Right lobe of liver (tissue), 6 donors: ENCODE data around the gene KRTAP5-1. TPM values are rescaled to one million over a fixed set of nuclear protein-coding genes. Genes with fewer than 3 reads are reported as not detected.

ENCODE experiments used
- ATAC-seq, 4 donors: fragments of 200-7000 bp; cut with Tn5 transposase; one replicate each; pipeline ENCODE4 v1.9.1; 2020; ENCODE audit warnings: mild to moderate bottlenecking in 4 of 4, moderate library complexity in 4 of 4
- DNase-seq, 3 donors: peaks; one replicate each; pipeline ENCODE4 v3.0.0-alpha.2; 2020
- H3K27ac ChIP-seq, 3 donors: fragments of 200-600 bp; one replicate each; pipeline ENCODE4 v1.8.0; 2022
- H3K27me3 ChIP-seq, 2 donors: fragments of 200-600 bp; one replicate each; pipeline ENCODE4 v1.8.0; 2022
- H3K36me3 ChIP-seq, 4 donors: fragments of 200-600 bp; sonication (generic) in 1 of 4; one replicate each; pipeline versions ENCODE4 v1.5.1 to v1.8.0; 2017 to 2022; ENCODE audit warnings: control low read depth in 1 of 4
- H3K4me1 ChIP-seq, 4 donors: fragments of 200-600 bp; sonication (generic) in 1 of 4; one replicate each; pipeline versions ENCODE4 v1.5.1 to v1.8.0; 2017 to 2022; ENCODE audit warnings: control low read depth in 1 of 4
- H3K4me3 ChIP-seq, 3 donors: fragments of 200-600 bp; one replicate each; pipeline ENCODE4 v1.8.0; 2022
- H3K9me3 ChIP-seq, 4 donors: fragments of 200-600 bp; sonication (generic) in 1 of 4; one replicate each; pipeline versions ENCODE4 v1.5.1 to v1.8.0; 2017 to 2022; ENCODE audit warnings: control low read depth in 1 of 4
- CTCF ChIP-seq, 4 donors: fragments of 200-600 bp in 3 of 4; fragments of 450-650 bp in 1 of 4; IDR thresholded peaks; one replicate each; pipeline versions ENCODE4 v1.5.1 to v1.8.0; 2016 to 2022; ENCODE audit warnings: antibody characterized with exemption in 4 of 4, mild to moderate bottlenecking in 2 of 4
- POLR2A ChIP-seq: fragments of 450-650 bp; IDR thresholded peaks from one replicate; pipeline ENCODE4 v1.6.1; 2017; ENCODE audit warnings: antibody characterized with exemption, mild to moderate bottlenecking
- WGBS: methylation state at CpG from one replicate; pipeline ENCODE4 v1.1.6; 2018; ENCODE audit warnings: low coverage, low lambda C conversion rate; ENCODE audit not compliant: insufficient coverage; ENCODE audit errors: missing lambda C conversion rate; 5-methylcytosine and 5-hydroxymethylcytosine counted together
- intact Hi-C, 2 donors: fragments of 100-400 bp; cut with DNase I; formaldehyde crosslinking; loops; one replicate each; pipeline versions ENCODE4 v1.11.2 to v1.14.1; 2022
- total RNA-seq, 6 experiments: library from RNA; depleted of rRNA in 2 of 6; stranded (reverse); fragments of >200 nt in 2 of 6; fragmentation: NEBNext Ultra II Directional in 3 of 6; extraction: Animal tissue kit (Norgen Biotek cat#: 25700) in 3 of 6; gene quantifications; one replicate each; pipeline versions ENCODE4 v1.1.0 to v1.2.4, GENCODE V29; 2016 to 2023
- donor health status: DM: no; HTN: yes; CAD: no.
- donor health status: DM: no; HTN: no; CAD: no.
- donor health status: DM: no; HTN: no; CAD: no.
- donor health status: DM: no; HTN: yes; CAD: no.
- donor health status: DM: no; HTN: yes; CAD: no.

KRTAP5-1 gene
- total RNA-seq, 6 experiments from 2014 or later = not detected

DNA sequence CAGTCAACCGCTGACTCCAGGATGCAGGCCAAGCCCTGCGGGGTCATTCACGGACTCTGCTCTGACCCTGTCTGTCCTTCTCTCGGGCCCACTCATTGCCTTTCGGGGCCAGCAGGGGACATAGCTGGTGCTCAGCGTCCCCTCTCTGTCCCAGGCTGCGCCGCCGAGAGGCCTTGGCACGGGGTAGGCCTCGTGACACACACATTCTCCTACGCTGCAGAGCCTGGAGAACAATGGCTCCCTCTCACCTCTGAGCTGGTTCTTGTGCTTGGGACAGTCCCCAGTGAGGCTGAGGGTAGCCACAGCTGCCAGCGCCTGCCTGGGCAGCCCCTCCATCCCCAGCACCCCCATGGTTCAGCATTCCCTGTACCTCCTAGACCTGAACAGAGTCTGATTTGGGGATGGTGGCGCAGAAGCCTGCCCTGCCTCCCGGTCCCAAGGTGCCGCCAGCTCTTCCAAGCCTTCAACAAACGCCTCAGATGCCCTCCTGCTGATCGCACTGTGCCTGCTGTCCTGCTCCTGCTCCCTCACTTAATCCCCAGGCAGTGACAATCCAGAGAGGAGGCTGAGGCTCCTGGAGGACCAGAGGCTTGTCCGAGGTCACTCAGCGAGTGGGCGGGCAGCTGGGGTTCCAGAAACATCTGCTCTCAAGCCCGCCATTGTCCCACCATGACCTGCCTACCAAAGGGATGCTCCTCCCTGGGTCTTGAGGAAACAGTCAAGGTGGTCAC, 43.4 kb downstream of the KRTAP5-1 start:
- Histone ChIP-seq H3K9me3 (no peaks in the 10 kb centered on the region), H3K4me1 (peaks cover 0 to 8% (median 0%) of the 10 kb centered on the region in 4 donors), H3K36me3 (no peaks in the 10 kb centered on the region), H3K4me3 (no peak overlapping the region), H3K27me3 (no peaks in the 10 kb centered on the region), H3K27ac (no peak overlapping the region)
- intact Hi-C loops = loop anchor here in 1 of 2 donors (10.0 kb wide), 1 partner anchor 93 kb away; no protein-coding TSS in a partner anchor
- WGBS = 97% methylated on average over 5 of the region's 22 CpGs
- TF ChIP-seq POLR2A (no peak), CTCF (IDR thresholded peaks at IDR 0.05) (no peak)
- DNase-seq (no peak), ATAC-seq (no peak)

- H3K4me1 ChIP-seq = peaks cover 0 to 5% (median 0%) of the 10 kb centered on the region in 4 donors
Measured at GRCh38 chr11:1540074-1540473, 45.0 kb downstream of the KRTAP5-1 start.

DNA sequence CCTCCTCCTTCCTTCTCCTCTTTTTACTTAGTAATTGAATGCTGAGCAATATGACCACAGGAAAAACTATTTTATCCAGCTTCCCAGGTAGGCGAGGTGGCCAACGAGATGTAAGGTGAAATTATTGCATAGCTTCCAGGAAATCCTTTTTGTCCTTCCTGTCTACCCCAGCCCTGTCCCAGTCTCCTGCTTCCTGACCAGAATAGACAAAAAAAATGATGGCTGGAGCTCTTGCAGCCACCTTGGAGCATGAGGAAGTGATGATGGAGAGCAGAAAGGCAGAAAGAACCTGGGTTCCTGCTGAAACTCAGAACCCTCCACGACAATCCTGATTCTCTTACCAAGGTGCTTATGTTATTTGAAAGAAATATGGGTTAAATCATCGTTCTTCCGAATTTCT, 46.9 kb downstream of the KRTAP5-1 start:
- no peaks in the 10 kb centered on the region for H3K27me3 ChIP-seq

More at GRCh38 chr11:1540074-1540473, 45.0 kb downstream of the KRTAP5-1 start:
- Histone ChIP-seq H3K27me3 (no peaks in the 10 kb centered on the region), H3K4me3 (no peak overlapping the region), H3K9me3 (no peaks in the 10 kb centered on the region), H3K36me3 (no peaks in the 10 kb centered on the region), H3K27ac (no peak overlapping the region)
- intact Hi-C loops = loop anchor here in 1 of 2 donors (10.0 kb wide), 1 partner anchor 95 kb away; no protein-coding TSS in a partner anchor
- ATAC-seq (no peak), DNase-seq (no peak)
- 81% methylated on average over 5 of the region's 6 CpGs for WGBS
- TF ChIP-seq CTCF (IDR thresholded peaks at IDR 0.05) (no peak), POLR2A (no peak)

GRCh38 chr11:1536065-1536843, 48.8 kb downstream of the KRTAP5-1 start:
- peak in 1 of 3 donors; percentile 12 for DNase-seq

More for the DNA sequence above, 46.9 kb downstream of the KRTAP5-1 start:
- Histone ChIP-seq H3K36me3 (peaks cover 0 to 7% (median 1%) of the 10 kb centered on the region in 4 donors), H3K4me1 (no peaks in the 10 kb centered on the region), H3K4me3 (no peak overlapping the region), H3K9me3 (no peaks in the 10 kb centered on the region), H3K27ac (no peak overlapping the region)
- no peak for DNase-seq
- no peak for TF ChIP-seq POLR2A
- TF ChIP-seq CTCF (IDR thresholded peaks at IDR 0.05) = no peak
- ATAC-seq = no peak
- WGBS = 62% methylated on average over 5 of the region's 5 CpGs
- intact Hi-C loops = no loop called here

More at GRCh38 chr11:1536065-1536843, 48.8 kb downstream of the KRTAP5-1 start:
- TF ChIP-seq POLR2A (no peak), CTCF (IDR thresholded peaks at IDR 0.05) (no peak)
- intact Hi-C loops = no loop called here
- Histone ChIP-seq H3K9me3 (no peaks in the 10 kb centered on the region), H3K27ac (no peak overlapping the region), H3K36me3 (peaks cover 0 to 7% (median 3%) of the 10 kb centered on the region in 4 donors), H3K4me3 (no peak overlapping the region), H3K27me3 (no peaks in the 10 kb centered on the region), H3K4me1 (no peaks in the 10 kb centered on the region)
- 89% methylated on average over 14 of the region's 16 CpGs for WGBS
- ATAC-seq = no peak
